ENCODE measurements around the gene SCRN2.
A peak's percentile ranks its signal among the peaks of the same experiment; 100 is the strongest.

SCRN2 gene

DNA sequence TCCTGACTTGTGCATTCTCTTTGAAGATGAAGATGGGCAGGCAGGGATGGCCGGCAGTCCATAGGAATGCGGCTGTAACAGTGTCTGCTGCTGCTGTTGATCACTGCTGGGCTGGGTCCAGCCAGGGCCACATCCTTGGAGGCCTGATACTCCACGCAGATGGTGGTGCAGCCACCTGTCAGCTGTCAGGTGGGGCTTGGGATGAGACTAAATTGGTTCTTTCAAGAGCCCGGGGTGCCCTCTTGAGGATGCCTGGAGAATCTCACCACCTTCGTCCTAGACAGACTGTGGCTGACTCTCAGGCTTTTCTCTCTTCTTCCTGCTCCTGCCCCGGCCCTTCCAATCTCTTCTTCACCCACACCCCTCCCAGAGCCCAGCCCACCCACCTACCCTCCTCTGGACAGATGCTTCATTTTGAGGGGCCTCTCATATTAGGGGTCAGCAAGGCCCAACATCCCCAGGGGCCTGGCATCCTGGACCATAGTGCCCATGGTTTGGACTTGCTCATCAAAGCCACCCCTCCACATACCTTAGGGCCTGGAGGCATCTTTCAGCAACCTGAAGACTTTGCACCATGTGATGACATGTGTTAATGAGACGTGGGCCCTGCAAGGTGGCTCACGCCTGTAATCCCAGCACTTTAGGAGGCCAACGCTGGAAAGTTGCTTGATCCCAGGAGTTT, 38.6 kb downstream of the SCRN2 start:
- DNase-seq: peak; percentile 46

- DNase-seq: no peak
Measured at GRCh38 chr17:47801906-47802305, 39.2 kb downstream of the SCRN2 start.

DNA sequence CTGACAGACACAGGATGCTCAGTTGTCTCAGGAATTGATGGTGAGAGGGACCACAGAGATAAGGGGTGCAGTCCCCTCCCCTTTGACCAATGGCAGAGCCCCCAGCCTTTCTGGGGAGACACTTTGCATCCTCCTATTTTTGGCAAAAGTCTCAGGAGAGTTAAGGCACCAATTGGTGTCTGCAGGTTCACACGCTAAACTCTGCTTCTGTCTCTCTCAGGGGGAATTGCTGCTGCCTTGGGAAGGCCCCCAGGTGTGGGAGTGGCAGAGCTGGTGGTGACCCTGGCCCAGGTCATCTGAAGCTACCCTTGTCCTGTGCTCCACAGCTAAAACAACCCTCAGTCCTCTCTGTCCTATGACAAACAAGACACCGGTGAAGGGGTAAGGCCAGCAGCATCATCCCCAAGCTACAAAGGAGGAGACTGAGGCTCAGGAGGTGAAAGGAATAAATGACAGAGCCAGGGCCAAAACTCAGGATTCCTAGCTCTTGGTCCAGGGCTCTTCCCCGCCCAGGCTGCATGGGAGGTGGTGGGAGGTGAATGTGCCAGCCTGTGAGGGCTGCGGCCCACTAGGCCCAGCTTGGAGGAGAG, 39.8 kb downstream of the SCRN2 start:
- DNase-seq: no peak

DNA sequence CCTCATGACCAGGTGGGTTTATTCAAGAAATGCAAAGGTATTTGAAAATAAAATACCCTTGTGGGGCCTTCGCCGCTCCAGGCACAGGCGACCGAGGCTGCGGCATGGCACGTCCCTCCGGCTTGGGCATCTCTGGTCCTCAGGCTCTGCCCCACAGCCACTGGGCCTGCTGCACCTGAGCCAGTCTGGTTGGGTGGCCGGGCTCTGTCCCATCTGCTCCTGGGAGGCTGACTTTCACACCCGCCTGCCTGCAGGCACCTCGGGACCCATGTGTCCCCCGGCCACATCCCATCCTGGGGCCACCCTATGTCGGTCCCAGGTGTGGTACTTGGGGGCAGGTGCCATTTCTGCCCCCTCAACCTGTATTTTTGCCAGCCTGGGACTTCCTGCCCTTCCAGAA, 40.4 kb downstream of the SCRN2 start:
- no peak for DNase-seq

- DNase-seq: peak; percentile 32
Measured at GRCh38 chr17:47797797-47798196, 43.3 kb downstream of the SCRN2 start.

DNA sequence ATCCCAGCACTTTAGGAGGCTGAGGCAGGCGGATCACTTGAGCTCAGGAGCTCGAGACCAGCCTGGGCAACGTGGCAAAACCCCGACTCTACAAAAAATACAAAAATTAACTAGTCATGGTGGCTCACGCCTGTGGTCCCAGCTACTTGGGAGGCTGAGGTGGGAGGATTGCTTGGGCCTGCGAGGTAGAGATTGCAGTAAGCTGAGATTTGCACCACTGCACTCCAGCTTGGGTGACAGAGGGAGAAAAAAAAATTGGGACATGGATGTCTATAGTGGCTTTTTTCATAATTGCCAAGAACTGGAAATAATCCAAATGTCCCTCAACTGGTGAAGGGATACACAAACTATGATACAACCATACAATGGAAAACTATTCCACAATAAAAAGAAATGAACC, 48.1 kb downstream of the SCRN2 start:
- no peak for DNase-seq

DNA sequence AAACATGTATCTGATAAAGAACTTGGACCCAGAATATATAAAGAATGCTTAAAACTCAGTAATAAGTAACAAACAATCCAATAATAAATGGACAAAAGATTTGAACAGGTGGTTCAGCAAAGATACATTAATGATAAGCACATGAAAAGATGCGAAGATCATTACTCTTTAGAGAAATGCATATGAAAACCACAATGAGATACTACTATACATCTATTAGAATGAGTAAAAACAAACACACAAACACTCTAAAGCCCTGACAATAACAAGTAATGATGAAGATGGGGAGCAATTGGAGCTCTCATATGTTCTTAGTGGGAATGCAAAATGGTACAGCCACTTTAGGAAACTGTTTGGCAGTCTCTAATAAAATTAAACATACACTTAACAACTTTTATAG, 48.6 kb downstream of the SCRN2 start:
- DNase-seq: no peak

DNA sequence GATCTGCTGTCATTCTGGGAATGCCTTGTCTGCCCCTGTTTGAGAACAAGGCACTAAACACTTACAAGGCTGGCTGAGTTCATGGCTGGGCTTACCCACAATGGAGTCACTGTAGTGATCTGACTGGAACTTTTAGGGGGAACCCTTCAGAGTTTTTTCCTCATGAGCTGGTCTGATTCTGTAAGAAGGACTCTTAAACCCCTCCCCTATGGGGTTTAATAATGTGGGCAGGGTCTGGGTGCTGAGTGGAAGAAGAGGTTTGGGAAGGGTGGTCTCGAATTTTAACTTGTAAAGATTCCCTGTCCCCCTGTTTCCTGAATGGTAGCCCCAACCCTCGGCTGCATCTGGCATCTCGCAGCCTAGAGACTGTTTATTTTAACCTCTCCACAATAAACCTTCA, 50.0 kb downstream of the SCRN2 start:
- no peak for DNase-seq

- no peak for DNase-seq
Measured at GRCh38 chr17:47789611-47790561, 51.2 kb downstream of the SCRN2 start.
